HepG2 (cell line): ENCODE results near the gene PIK3CA. TPM values are rescaled to one million over a fixed set of nuclear protein-coding genes. Genes with fewer than 3 reads are reported as not detected.

Source experiments
- BCLAF1 ChIP-seq: fragments of 450-650 bp; IDR thresholded peaks from 2 replicates; pipeline ENCODE4 v1.6.1; 2017; ENCODE audit warnings: mild to moderate bottlenecking
- ERF ChIP-seq: IDR thresholded peaks from 2 replicates; pipeline ENCODE4 v1.6.1; 2018; ENCODE audit warnings: missing biosample characterization, missing genetic modification reagents
- KDM5A ChIP-seq: fragments of 200-600 bp; sonication (generic); IDR thresholded peaks from 2 replicates; pipeline ENCODE4 v1.7.0; 2018; ENCODE audit warnings: antibody characterized with exemption, mild to moderate bottlenecking, low read length, borderline replicate concordance
- PREB ChIP-seq: sonication (generic); formaldehyde crosslinking; IDR thresholded peaks from 2 replicates; pipeline ENCODE4 v1.4.0; 2020; ENCODE audit warnings: missing genetic modification reagents
- RELA ChIP-seq: sonication (generic); formaldehyde crosslinking; IDR thresholded peaks from 2 replicates; pipeline ENCODE4 v1.4.0; 2020; ENCODE audit warnings: missing genetic modification reagents
- SRSF9 ChIP-seq: fragments of 200-400 bp; formaldehyde crosslinking; IDR thresholded peaks from 2 replicates; pipeline ENCODE4 v1.6.1; 2018; ENCODE audit warnings: borderline replicate concordance, mild to moderate bottlenecking, low read depth, low read length; ENCODE audit not compliant: insufficient read depth, poor library complexity, severe bottlenecking
- TERF1 ChIP-seq: sonication (generic); formaldehyde crosslinking; IDR thresholded peaks from 2 replicates; pipeline ENCODE4 v1.8.0; 2022; ENCODE audit warnings: mild to moderate bottlenecking, missing genetic modification reagents, moderate library complexity
- XBP1 ChIP-seq: sonication (generic); formaldehyde crosslinking; IDR thresholded peaks from 2 replicates; pipeline ENCODE4 v1.5.0; 2020; ENCODE audit warnings: missing genetic modification reagents
- ZBTB2 ChIP-seq: sonication (generic); formaldehyde crosslinking; IDR thresholded peaks from 2 replicates; pipeline ENCODE4 v1.8.0; 2022; ENCODE audit warnings: low read depth, missing genetic modification reagents
- ZBTB26 ChIP-seq: IDR thresholded peaks from 2 replicates; pipeline ENCODE4 v1.6.1; 2016; ENCODE audit warnings: missing compliant biosample characterization, missing genetic modification reagents, borderline replicate concordance
- ZBTB34 ChIP-seq: sonication (generic); formaldehyde crosslinking; IDR thresholded peaks from 2 replicates; pipeline ENCODE4 v1.8.0; 2022; ENCODE audit warnings: mild to moderate bottlenecking, missing genetic modification reagents
- ZFAT ChIP-seq: sonication (generic); formaldehyde crosslinking; conservative IDR thresholded peaks from 2 replicates; pipeline ENCODE4 v1.8.1; 2023; ENCODE audit warnings: missing genetic modification reagents, inconsistent platforms
- ZFYVE20 ChIP-seq: sonication (generic); formaldehyde crosslinking; IDR thresholded peaks from 2 replicates; pipeline ENCODE4 v1.8.0; 2023; ENCODE audit warnings: low read depth, mild to moderate bottlenecking, moderate library complexity, missing genetic modification reagents, borderline replicate concordance
- ZNF124 ChIP-seq: sonication (generic); formaldehyde crosslinking; IDR thresholded peaks from 2 replicates; pipeline ENCODE4 v1.4.0; 2020; ENCODE audit warnings: missing genetic modification reagents
- ZNF781 ChIP-seq: sonication (generic); formaldehyde crosslinking; IDR thresholded peaks from 2 replicates; pipeline ENCODE4 v1.5.1; 2020; ENCODE audit warnings: borderline replicate concordance, mild to moderate bottlenecking, missing genetic modification reagents; ENCODE audit errors: not compliant biosample characterization
- ZNF891 ChIP-seq: sonication (generic); formaldehyde crosslinking; IDR thresholded peaks from 2 replicates; pipeline ENCODE4 v1.5.0; 2020; ENCODE audit warnings: mild to moderate bottlenecking, missing genetic modification reagents
- ZSCAN5A ChIP-seq: sonication (generic); formaldehyde crosslinking; IDR thresholded peaks from 2 replicates; pipeline ENCODE4 v1.8.0; 2022; ENCODE audit warnings: mild to moderate bottlenecking, missing genetic modification reagents, borderline replicate concordance
- polyA plus RNA-seq, 8 experiments: library from polyadenylated mRNA; depleted of rRNA in 3 of 8; stranded (reverse) in 7 of 8; unstranded in 1 of 8; fragments of >200 nt; fragmentation: Illumina TruSeq in 4 of 8; extraction: Trizol in 4 of 8; gene quantifications; 2 replicates each; pipeline versions ENCODE4 v1.2.1 to v1.2.3, GENCODE V29; 2011 to 2016; ENCODE audit warnings: low read depth in 4 of 8, missing spikeins in 1 of 8, mixed read lengths in 1 of 8; ENCODE audit not compliant: insufficient read depth in 1 of 8
- total RNA-seq, 5 experiments: library from RNA; depleted of rRNA; stranded (reverse); fragments of >200 nt; fragmentation: Illumina TruSeq; extraction: Trizol; gene quantifications; 2 replicates each; pipeline ENCODE4 v1.2.3, GENCODE V29; 2016; ENCODE audit warnings: low read depth in 1 of 5

Gene PIK3CA
- total and polyA plus RNA-seq, 2 of the 13 experiments (the other 11 are each of a cell fraction or from before 2014, with no cell fraction given): 5.7 to 11.4 TPM

- TF ChIP-seq TERF1 (CRISPR knock-in tag): 0 out of 2 replicates have a peak, but pooled peaks have one; percentile 57
- TF ChIP-seq ZBTB2 (CRISPR knock-in tag): no peak
- TF ChIP-seq ZFAT (CRISPR knock-in tag): no peak
- no peak for TF ChIP-seq ZNF891 (CRISPR knock-in tag)
- TF ChIP-seq ZFYVE20: no peak
- no peak for TF ChIP-seq ZNF124 (CRISPR knock-in tag)
- TF ChIP-seq XBP1 (CRISPR knock-in tag): no peak
- TF ChIP-seq RELA (CRISPR knock-in tag): no peak
- TF ChIP-seq ZNF781 (CRISPR knock-in tag): no peak
- TF ChIP-seq SRSF9: no peak
- TF ChIP-seq BCLAF1: no peak
- TF ChIP-seq ZSCAN5A (CRISPR knock-in tag): no peak
- no peak for TF ChIP-seq ERF (CRISPR knock-in tag)
- TF ChIP-seq KDM5A: no peak
- TF ChIP-seq ZBTB26 (CRISPR knock-in tag): no peak
- TF ChIP-seq PREB: no peak
- no peak for TF ChIP-seq ZBTB34 (CRISPR knock-in tag)
Observed at GRCh38 chr3:179148616-179149405, 654 bp downstream of the PIK3CA start (continued).
